GM23338 (cell line): Measurements from ENCODE around the gene MAD2L1BP. TPM values are rescaled to one million over a fixed set of nuclear protein-coding genes. Genes with fewer than 3 reads are reported as not detected.
A peak's percentile ranks its signal among the peaks of the same experiment; 100 is the strongest.

ENCODE experiments used
- ATAC-seq: fragments of 200-7000 bp; cut with Tn5 transposase; 3 replicates; pipeline ENCODE4 v1.9.1; 2020
- DNase-seq: peaks from one replicate; pipeline ENCODE4 v3.0.0-alpha.2; 2015; ENCODE audit warnings: low spot score
- H2AFZ ChIP-seq: fragments of 200-600 bp; sonication (generic); 2 replicates; pipeline ENCODE4 v1.8.0; 2016; ENCODE audit warnings: antibody characterized with exemption, mild to moderate bottlenecking, moderate library complexity
- H3F3A ChIP-seq: fragments of 200-600 bp; sonication (generic); replicated peaks from 2 replicates; pipeline ENCODE4 v1.8.0; 2017; ENCODE audit warnings: antibody characterized with exemption, mixed run types, low read depth
- H3K27ac ChIP-seq: fragments of 200-600 bp; sonication (generic); 2 replicates; pipeline ENCODE4 v1.6.1; 2016; ENCODE audit warnings: low read depth
- H3K27me3 ChIP-seq: fragments of 200-600 bp; sonication (generic); 2 replicates; pipeline ENCODE4 v1.8.0; 2016; ENCODE audit warnings: mild to moderate bottlenecking, mixed run types, moderate library complexity; ENCODE audit not compliant: insufficient read depth
- H3K36me3 ChIP-seq: fragments of 200-600 bp; sonication (generic); 2 replicates; pipeline ENCODE4 v1.8.0; 2016; ENCODE audit warnings: mild to moderate bottlenecking; ENCODE audit not compliant: insufficient read depth
- H3K4me1 ChIP-seq: fragments of 200-600 bp; sonication (generic); 2 replicates; pipeline ENCODE4 v1.8.0; 2016; ENCODE audit warnings: mild to moderate bottlenecking, moderate library complexity; ENCODE audit not compliant: insufficient read depth
- H3K4me2 ChIP-seq: fragments of 200-600 bp; sonication (generic); 2 replicates; pipeline ENCODE4 v1.7.1; 2017; ENCODE audit warnings: mixed run types
- H3K4me3 ChIP-seq: fragments of 200-600 bp; sonication (generic); 2 replicates; pipeline ENCODE4 v1.6.1; 2016; ENCODE audit warnings: mixed run types
- H3K79me2 ChIP-seq: fragments of 200-600 bp; sonication (generic); replicated peaks from 2 replicates; pipeline ENCODE4 v1.8.0; 2017; ENCODE audit warnings: mild to moderate bottlenecking; ENCODE audit not compliant: insufficient read depth
- H3K9me2 ChIP-seq: fragments of 200-600 bp; sonication (generic); 2 replicates; pipeline ENCODE4 v1.8.0; 2017; ENCODE audit not compliant: insufficient read depth
- H4K20me1 ChIP-seq: fragments of 200-600 bp; sonication (generic); replicated peaks from 2 replicates; pipeline ENCODE4 v1.8.0; 2017; ENCODE audit warnings: mild to moderate bottlenecking; ENCODE audit not compliant: insufficient read depth
- H3K27ac Mint-ChIP-seq: 2 replicates; pipeline ENCODE4 v1.8.0; 2020; ENCODE audit warnings: inconsistent platforms, mild to moderate bottlenecking, moderate library complexity, mixed read lengths
- H3K27me3 Mint-ChIP-seq: 3 replicates; pipeline ENCODE4 v1.8.0; 2022; ENCODE audit warnings: low read depth, mild to moderate bottlenecking, moderate library complexity, mixed read lengths, inconsistent platforms; ENCODE audit not compliant: insufficient read depth, poor library complexity
- H3K36me3 Mint-ChIP-seq: 3 replicates; pipeline ENCODE4 v1.8.0; 2021; ENCODE audit warnings: low read depth, mild to moderate bottlenecking, inconsistent platforms, moderate library complexity, mixed read lengths
- H3K4me1 Mint-ChIP-seq: 3 replicates; pipeline ENCODE4 v1.8.0; 2020; ENCODE audit warnings: mild to moderate bottlenecking, inconsistent platforms, mixed read lengths
- H3K4me3 Mint-ChIP-seq: 3 replicates; pipeline ENCODE4 v1.8.0; 2021; ENCODE audit warnings: moderate library complexity, mild to moderate bottlenecking, inconsistent platforms, mixed read lengths
- H3K9me3 Mint-ChIP-seq: 3 replicates; pipeline ENCODE4 v1.8.0; 2020; ENCODE audit warnings: moderate library complexity, mild to moderate bottlenecking, inconsistent platforms, mixed read lengths
- CREB1 ChIP-seq: fragments of 250-450 bp; sonication (Bioruptor Pico); IDR thresholded peaks from 2 replicates; pipeline ENCODE4 v1.5.0; 2020; ENCODE audit warnings: low read depth, mild to moderate bottlenecking, moderate library complexity
- EZH2 ChIP-seq: fragments of 200-600 bp; sonication (generic); IDR thresholded peaks from one replicate; pipeline ENCODE4 v1.8.0; 2017; ENCODE audit warnings: antibody characterized with exemption, mild to moderate bottlenecking, low read depth; ENCODE audit not compliant: unreplicated experiment
- EZH2phosphoT487 ChIP-seq: fragments of 200-600 bp; sonication (generic); IDR thresholded peaks from one replicate; pipeline ENCODE4 v1.8.1; 2018; ENCODE audit warnings: antibody characterized with exemption; ENCODE audit not compliant: unreplicated experiment
- JUNB ChIP-seq: IDR thresholded peaks from one replicate; pipeline ENCODE4 v1.6.1; 2016; ENCODE audit warnings: antibody characterized with exemption; ENCODE audit not compliant: unreplicated experiment
- NANOG ChIP-seq: IDR thresholded peaks from 2 replicates; pipeline ENCODE4 v1.6.1; 2016; ENCODE audit warnings: antibody characterized with exemption, borderline replicate concordance
- POLR2AphosphoS5 ChIP-seq: IDR thresholded peaks from 2 replicates; pipeline ENCODE4 v1.6.1; 2016; ENCODE audit warnings: antibody characterized with exemption, low read depth
- STAT1 ChIP-seq: IDR thresholded peaks from one replicate; pipeline ENCODE4 v1.6.1; 2016; ENCODE audit warnings: antibody characterized with exemption; ENCODE audit not compliant: unreplicated experiment
- ZNF114 ChIP-seq: fragments of 250-450 bp; sonication (Bioruptor Pico); IDR thresholded peaks from 2 replicates; pipeline ENCODE4 v1.5.0; 2020; ENCODE audit warnings: mild to moderate bottlenecking, moderate library complexity
- ZNF331 ChIP-seq: fragments of 250-450 bp; sonication (Bioruptor Pico); IDR thresholded peaks from 2 replicates; pipeline ENCODE4 v1.5.0; 2020; ENCODE audit warnings: low read depth, mild to moderate bottlenecking, moderate library complexity
- polyA plus RNA-seq: library from polyadenylated mRNA; unstranded; fragments of >200 nt; fragmentation: Nextera tagmentation; extraction: Ambion mirVana; gene quantifications from 2 replicates; pipeline ENCODE4 v1.2.1, GENCODE V29; 2016
- total RNA-seq: library from RNA; depleted of rRNA; stranded (reverse); fragments of >200 nt; shearing (Covaris generic); gene quantifications from 2 replicates; pipeline ENCODE4 v1.2.3, GENCODE V29; 2014
- TF ChIP-seq, protein P1 (sequence below): IDR thresholded peaks from one replicate; pipeline ENCODE4 v1.6.1; 2018; ENCODE audit warnings: antibody characterized with exemption; ENCODE audit not compliant: unreplicated experiment
- TF ChIP-seq, protein P2 (sequence below), 2 experiments: fragments of 200-600 bp in 1 of 2; sonication (generic) in 1 of 2; conservative IDR thresholded peaks; 2 replicates each; pipeline versions ENCODE4 v1.5.1 to v1.6.1; 2016 to 2017; ENCODE audit warnings: antibody characterized with exemption in 2 of 2, low read depth in 2 of 2, mild to moderate bottlenecking in 2 of 2, moderate library complexity in 1 of 2
- TF ChIP-seq, protein P3 (sequence below): IDR thresholded peaks from 2 replicates; pipeline ENCODE4 v1.6.1; 2016; ENCODE audit warnings: antibody characterized with exemption

Gene MAD2L1BP
- total and polyA plus RNA-seq, 2 experiments from 2014 or later = 26.6 to 51.7 TPM

DNA sequence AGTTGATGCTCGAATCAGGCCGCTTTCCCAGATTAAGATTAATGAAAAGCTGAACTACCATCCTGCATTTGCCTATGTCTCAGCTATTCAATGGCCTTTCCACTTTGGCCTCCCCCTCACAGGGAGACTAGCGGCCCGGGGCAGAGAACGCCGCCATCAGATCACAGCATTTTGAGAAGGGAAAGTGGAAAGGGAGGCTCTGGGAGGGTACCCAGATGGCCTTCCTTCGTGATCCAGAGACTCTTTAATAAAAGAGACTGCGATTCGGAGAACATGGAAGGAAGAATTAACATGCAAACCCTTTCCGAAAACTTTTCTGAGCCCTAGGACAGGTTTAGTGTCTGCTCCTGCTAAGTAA, 51.4 kb downstream of the MAD2L1BP start (continued):
- TF ChIP-seq, protein P1, sequence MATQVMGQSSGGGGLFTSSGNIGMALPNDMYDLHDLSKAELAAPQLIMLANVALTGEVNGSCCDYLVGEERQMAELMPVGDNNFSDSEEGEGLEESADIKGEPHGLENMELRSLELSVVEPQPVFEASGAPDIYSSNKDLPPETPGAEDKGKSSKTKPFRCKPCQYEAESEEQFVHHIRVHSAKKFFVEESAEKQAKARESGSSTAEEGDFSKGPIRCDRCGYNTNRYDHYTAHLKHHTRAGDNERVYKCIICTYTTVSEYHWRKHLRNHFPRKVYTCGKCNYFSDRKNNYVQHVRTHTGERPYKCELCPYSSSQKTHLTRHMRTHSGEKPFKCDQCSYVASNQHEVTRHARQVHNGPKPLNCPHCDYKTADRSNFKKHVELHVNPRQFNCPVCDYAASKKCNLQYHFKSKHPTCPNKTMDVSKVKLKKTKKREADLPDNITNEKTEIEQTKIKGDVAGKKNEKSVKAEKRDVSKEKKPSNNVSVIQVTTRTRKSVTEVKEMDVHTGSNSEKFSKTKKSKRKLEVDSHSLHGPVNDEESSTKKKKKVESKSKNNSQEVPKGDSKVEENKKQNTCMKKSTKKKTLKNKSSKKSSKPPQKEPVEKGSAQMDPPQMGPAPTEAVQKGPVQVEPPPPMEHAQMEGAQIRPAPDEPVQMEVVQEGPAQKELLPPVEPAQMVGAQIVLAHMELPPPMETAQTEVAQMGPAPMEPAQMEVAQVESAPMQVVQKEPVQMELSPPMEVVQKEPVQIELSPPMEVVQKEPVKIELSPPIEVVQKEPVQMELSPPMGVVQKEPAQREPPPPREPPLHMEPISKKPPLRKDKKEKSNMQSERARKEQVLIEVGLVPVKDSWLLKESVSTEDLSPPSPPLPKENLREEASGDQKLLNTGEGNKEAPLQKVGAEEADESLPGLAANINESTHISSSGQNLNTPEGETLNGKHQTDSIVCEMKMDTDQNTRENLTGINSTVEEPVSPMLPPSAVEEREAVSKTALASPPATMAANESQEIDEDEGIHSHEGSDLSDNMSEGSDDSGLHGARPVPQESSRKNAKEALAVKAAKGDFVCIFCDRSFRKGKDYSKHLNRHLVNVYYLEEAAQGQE = no peak
- TF ChIP-seq EZH2phosphoT487 (no peak), ZNF114 (CRISPR knock-in tag) (no peak), ZNF331 (CRISPR knock-in tag) (no peak), CREB1 (no peak), POLR2AphosphoS5 (no peak), NANOG (no peak), JUNB (no peak)
- TF ChIP-seq, protein P2, sequence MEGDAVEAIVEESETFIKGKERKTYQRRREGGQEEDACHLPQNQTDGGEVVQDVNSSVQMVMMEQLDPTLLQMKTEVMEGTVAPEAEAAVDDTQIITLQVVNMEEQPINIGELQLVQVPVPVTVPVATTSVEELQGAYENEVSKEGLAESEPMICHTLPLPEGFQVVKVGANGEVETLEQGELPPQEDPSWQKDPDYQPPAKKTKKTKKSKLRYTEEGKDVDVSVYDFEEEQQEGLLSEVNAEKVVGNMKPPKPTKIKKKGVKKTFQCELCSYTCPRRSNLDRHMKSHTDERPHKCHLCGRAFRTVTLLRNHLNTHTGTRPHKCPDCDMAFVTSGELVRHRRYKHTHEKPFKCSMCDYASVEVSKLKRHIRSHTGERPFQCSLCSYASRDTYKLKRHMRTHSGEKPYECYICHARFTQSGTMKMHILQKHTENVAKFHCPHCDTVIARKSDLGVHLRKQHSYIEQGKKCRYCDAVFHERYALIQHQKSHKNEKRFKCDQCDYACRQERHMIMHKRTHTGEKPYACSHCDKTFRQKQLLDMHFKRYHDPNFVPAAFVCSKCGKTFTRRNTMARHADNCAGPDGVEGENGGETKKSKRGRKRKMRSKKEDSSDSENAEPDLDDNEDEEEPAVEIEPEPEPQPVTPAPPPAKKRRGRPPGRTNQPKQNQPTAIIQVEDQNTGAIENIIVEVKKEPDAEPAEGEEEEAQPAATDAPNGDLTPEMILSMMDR (conservative IDR thresholded peaks at IDR 0.05; ENCODE audit: low read depth in 2 of 2) = no peak

DNA sequence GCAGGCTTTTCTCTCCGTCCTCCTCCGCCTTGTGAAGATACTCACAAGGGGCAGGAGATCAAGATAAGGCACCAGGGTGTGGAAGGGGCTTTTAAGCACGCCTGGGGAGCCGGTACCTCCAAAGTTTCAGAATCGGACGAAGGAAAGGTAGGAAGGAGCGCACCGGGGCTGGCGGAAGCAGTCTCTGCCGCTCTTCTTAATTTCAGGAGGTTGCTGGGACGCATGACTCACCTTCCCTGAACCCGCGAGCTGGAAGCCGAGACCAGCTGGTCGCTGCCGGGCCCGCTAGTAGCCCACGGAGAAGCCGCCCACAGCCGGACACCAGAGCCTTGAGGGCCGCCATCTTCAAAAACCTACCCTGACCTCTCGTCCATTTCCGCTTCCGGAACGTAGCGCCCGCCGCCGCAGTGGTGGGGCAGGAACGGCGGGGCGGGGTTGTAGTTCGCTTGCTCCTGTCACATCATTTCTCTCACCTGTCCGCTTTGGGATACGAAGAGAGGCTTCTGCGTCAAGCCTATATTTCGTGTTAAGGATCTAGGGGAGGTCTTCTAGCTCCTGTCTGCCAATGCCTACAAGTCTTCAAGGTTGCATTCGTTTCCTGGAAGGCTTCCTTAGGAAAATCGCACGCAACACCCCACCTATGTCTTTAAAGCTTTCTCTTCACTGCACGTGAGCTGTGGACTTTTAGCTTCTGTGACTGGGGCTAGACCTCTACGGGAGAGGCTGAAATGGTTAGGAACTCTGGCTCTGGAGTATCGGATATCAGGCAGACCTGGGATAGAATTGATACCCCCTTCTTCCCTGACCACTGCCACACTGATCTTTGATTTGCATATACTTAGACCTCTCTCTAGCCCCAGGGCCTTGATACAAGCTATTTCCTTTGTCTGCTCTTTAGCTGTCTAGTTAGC, 52.1 kb downstream of the MAD2L1BP start, which contains the start of gene MRPS18A:
TSS of gene MRPS18A (minus strand) at position 355 of the 911 bp plus-strand sequence. CDS start at position 343, 12 bp downstream.
- Histone ChIP-seq H3F3A (no peaks in the 10 kb centered on the region; the same call in 1 of the 2 replicates), H3K9me2 (no peaks in the 10 kb centered on the region), H4K20me1 (peaks cover 20% of the 10 kb centered on the region), H2AFZ (peak within 1 kb of the TSS; percentile 97), H3K4me1 (peaks cover 16% of the 10 kb centered on the region), H3K4me2 (peak within 1 kb of the TSS; percentile 98), H3K4me3 (peak within 1 kb of the TSS; percentile 93), H3K79me2 (peaks cover 48% of the 10 kb centered on the region), H3K27me3 (no peaks in the 10 kb centered on the region), H3K36me3 (no peaks in the 10 kb centered on the region), H3K27ac (peak within 1 kb of the TSS; percentile 65; the same call in 1 of the 2 replicates)
- H3K27ac Mint-ChIP-seq = peak within 1 kb of the TSS; percentile 91
- no peaks in the 10 kb centered on the region for H3K9me3 Mint-ChIP-seq
- H3K36me3 Mint-ChIP-seq = no peaks in the 10 kb centered on the region; the same call in 2 of the 3 replicates
- H3K27me3 Mint-ChIP-seq = peaks cover 4% of the 10 kb centered on the region
- ATAC-seq (peak; percentile 99), DNase-seq (peak; percentile 90)
- peaks cover 23% of the 10 kb centered on the region for H3K4me1 Mint-ChIP-seq
- peak within 1 kb of the TSS; percentile 93 for H3K4me3 Mint-ChIP-seq
- TF ChIP-seq EZH2 (no peak), JUNB (no peak), STAT1 (no peak), ZNF331 (CRISPR knock-in tag) (no peak), POLR2AphosphoS5 (peak; percentile 67), ZNF114 (CRISPR knock-in tag) (no peak)
- TF ChIP-seq, protein P3, sequence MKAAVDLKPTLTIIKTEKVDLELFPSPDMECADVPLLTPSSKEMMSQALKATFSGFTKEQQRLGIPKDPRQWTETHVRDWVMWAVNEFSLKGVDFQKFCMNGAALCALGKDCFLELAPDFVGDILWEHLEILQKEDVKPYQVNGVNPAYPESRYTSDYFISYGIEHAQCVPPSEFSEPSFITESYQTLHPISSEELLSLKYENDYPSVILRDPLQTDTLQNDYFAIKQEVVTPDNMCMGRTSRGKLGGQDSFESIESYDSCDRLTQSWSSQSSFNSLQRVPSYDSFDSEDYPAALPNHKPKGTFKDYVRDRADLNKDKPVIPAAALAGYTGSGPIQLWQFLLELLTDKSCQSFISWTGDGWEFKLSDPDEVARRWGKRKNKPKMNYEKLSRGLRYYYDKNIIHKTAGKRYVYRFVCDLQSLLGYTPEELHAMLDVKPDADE = peak; percentile 79; the same call in 1 of the 2 replicates
- TF ChIP-seq, protein P1 = no peak
